Smooth muscle cell (in vitro differentiated cells): ENCODE data around the gene GRWD1. TPM values are rescaled to one million over a fixed set of nuclear protein-coding genes. Genes with fewer than 3 reads are reported as not detected.

Experiments
- DNase-seq: peaks from one replicate; lab custom pipeline; 2025; ENCODE audit not compliant: unreplicated experiment; lab: John Stamatoyannopoulos, UW
- H2AFZ ChIP-seq: fragments of 200-600 bp; sonication (generic); 2 replicates; pipeline ENCODE4 v1.6.0; 2016; ENCODE audit warnings: antibody characterized with exemption, low read depth, mild to moderate bottlenecking
- H3F3A ChIP-seq: fragments of 200-600 bp; sonication (generic); 2 replicates; pipeline ENCODE4 v1.6.0; 2017; ENCODE audit warnings: antibody characterized with exemption, low read depth
- H3K27ac ChIP-seq: fragments of 200-600 bp; sonication (generic); 2 replicates; pipeline ENCODE4 v1.5.1; 2016; ENCODE audit warnings: low read depth, mild to moderate bottlenecking
- H3K27me3 ChIP-seq: fragments of 200-600 bp; sonication (generic); 2 replicates; pipeline ENCODE4 v1.6.1; 2016; ENCODE audit warnings: low read depth, mild to moderate bottlenecking
- H3K36me3 ChIP-seq: fragments of 200-600 bp; sonication (generic); 2 replicates; pipeline ENCODE4 v1.5.1; 2016; ENCODE audit warnings: low read depth
- H3K4me1 ChIP-seq: fragments of 200-600 bp; sonication (generic); 2 replicates; pipeline ENCODE4 v1.5.1; 2016; ENCODE audit warnings: low read depth
- H3K4me2 ChIP-seq: fragments of 200-600 bp; sonication (generic); 2 replicates; pipeline ENCODE4 v1.6.0; 2016; ENCODE audit warnings: mild to moderate bottlenecking
- H3K4me3 ChIP-seq: fragments of 200-600 bp; sonication (generic); 2 replicates; pipeline ENCODE4 v1.5.1; 2016; ENCODE audit warnings: mild to moderate bottlenecking
- H3K79me2 ChIP-seq: fragments of 200-600 bp; sonication (generic); 2 replicates; pipeline ENCODE4 v1.6.0; 2016; ENCODE audit warnings: low read depth, mild to moderate bottlenecking
- H3K9ac ChIP-seq: fragments of 200-600 bp; sonication (generic); 2 replicates; pipeline ENCODE4 v1.6.0; 2016; ENCODE audit warnings: low read depth
- H3K9me3 ChIP-seq: fragments of 200-600 bp; sonication (generic); replicated peaks from 2 replicates; pipeline ENCODE4 v1.5.1; 2016; ENCODE audit warnings: low read depth
- H4K20me1 ChIP-seq: fragments of 200-600 bp; sonication (generic); 2 replicates; pipeline ENCODE4 v1.6.0; 2016; ENCODE audit warnings: low read depth
- CTCF ChIP-seq: fragments of 200-600 bp; sonication (generic); IDR thresholded peaks from 2 replicates; pipeline ENCODE4 v1.5.1; 2017; ENCODE audit warnings: borderline replicate concordance, mild to moderate bottlenecking, antibody characterized with exemption; ENCODE audit not compliant: insufficient read depth, poor library complexity, severe bottlenecking
- WGBS: methylation state at CpG from one replicate; pipeline ENCODE4 v1.1.7; 2016; ENCODE audit warnings: low lambda C conversion rate; 5-methylcytosine and 5-hydroxymethylcytosine counted together
- polyA plus RNA-seq: library from polyadenylated mRNA; unstranded; fragments of >200 nt; fragmentation: Nextera tagmentation; extraction: Ambion mirVana; gene quantifications from 2 replicates; pipeline ENCODE4 v1.2.1, GENCODE V29; 2016
- total RNA-seq: library from RNA; depleted of rRNA; stranded (reverse); fragments of >200 nt; gene quantifications from 2 replicates; pipeline ENCODE4 v1.2.3, GENCODE V29; 2014

GRWD1 gene
- total and polyA plus RNA-seq, 2 experiments from 2014 or later = 22.1 to 23.6 TPM

- Histone ChIP-seq H2AFZ (no peak overlapping the region), H3K27me3 (no peaks in the 10 kb centered on the region), H3K4me3 (no peak overlapping the region), H3K4me1 (no peaks in the 10 kb centered on the region), H4K20me1 (peaks cover 7% of the 10 kb centered on the region), H3F3A (no peaks in the 10 kb centered on the region), H3K27ac (no peak overlapping the region), H3K79me2 (peaks cover 14% of the 10 kb centered on the region), H3K9me3 (no peaks in the 10 kb centered on the region), H3K36me3 (no peaks in the 10 kb centered on the region), H3K9ac (no peak overlapping the region), H3K4me2 (no peak overlapping the region)
- no peak for DNase-seq
- TF ChIP-seq CTCF = no peak
- whole genome bisulfite sequencing = 96% methylated on average over 27 of the region's 27 CpGs
These were observed 40.6 kb upstream of the GRWD1 start for GRCh38 chr19:48405010-48405659.

- WGBS = 90% methylated on average over 13 of the region's 13 CpGs
- Histone ChIP-seq H3K79me2 (peaks cover 14% of the 10 kb centered on the region), H2AFZ (no peak overlapping the region), H3K4me1 (no peaks in the 10 kb centered on the region), H3K4me2 (no peak overlapping the region), H3K4me3 (no peak overlapping the region), H3F3A (no peaks in the 10 kb centered on the region), H3K36me3 (no peaks in the 10 kb centered on the region), H3K9me3 (no peaks in the 10 kb centered on the region), H3K9ac (no peak overlapping the region), H3K27me3 (no peaks in the 10 kb centered on the region), H4K20me1 (peaks cover 4% of the 10 kb centered on the region), H3K27ac (no peak overlapping the region)
- DNase-seq = no peak
- TF ChIP-seq CTCF = no peak
These were observed 39.9 kb upstream of the GRWD1 start for GRCh38 chr19:48405850-48406249.

GRCh38 chr19:48413879-48414587 lies 31.8 kb upstream of the GRWD1 start:
- DNase-seq = no peak

More at GRCh38 chr19:48413879-48414587, 31.8 kb upstream of the GRWD1 start:
- Histone ChIP-seq H3K4me1 (peaks cover 8% of the 10 kb centered on the region), H3K79me2 (no peaks in the 10 kb centered on the region), H2AFZ (no peak overlapping the region), H3K9me3 (no peaks in the 10 kb centered on the region), H3K36me3 (peaks cover 3% of the 10 kb centered on the region), H3K4me2 (peak overlapping the region; percentile 54), H3K27me3 (no peaks in the 10 kb centered on the region), H3K27ac (no peak overlapping the region), H3K4me3 (no peak overlapping the region), H3K9ac (no peak overlapping the region), H4K20me1 (no peaks in the 10 kb centered on the region), H3F3A (no peaks in the 10 kb centered on the region)
- WGBS = 47% methylated on average over 24 of the region's 24 CpGs
- TF ChIP-seq CTCF = no peak
